Measurements from ENCODE around the gene FYB1. TPM values are rescaled to one million over a fixed set of nuclear protein-coding genes. Genes with fewer than 3 reads are reported as not detected.

FYB1 gene
- total RNA-seq, 1 donor from 2014 or later: not detected

DNA sequence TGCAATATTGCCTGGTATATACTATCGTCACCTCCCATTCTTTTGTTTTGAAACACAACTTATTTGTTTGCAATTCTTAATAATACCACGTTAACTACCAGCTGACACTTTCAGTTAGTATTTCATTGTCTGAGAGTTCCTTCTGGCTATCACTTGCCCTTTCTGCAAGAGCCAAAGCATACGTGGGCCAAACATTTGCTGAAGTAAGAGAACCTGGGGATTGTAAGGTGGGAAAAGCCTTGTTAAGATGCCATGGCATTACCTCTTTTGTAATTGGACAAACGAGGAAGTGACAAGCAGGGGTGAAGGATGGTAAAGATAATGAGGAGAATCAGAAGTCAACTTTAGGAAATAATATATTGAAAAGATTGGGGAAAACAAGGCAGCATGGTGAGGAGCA is 47.7 kb downstream of the FYB1 start:
- Mint-ChIP-seq H3K27me3 (ENCODE audit: low read depth) (no peaks in the 10 kb centered on the region), H3K9me3 (peaks cover 15% of the 10 kb centered on the region), H3K36me3 (ENCODE audit: low read depth) (no peaks in the 10 kb centered on the region), H3K27ac (ENCODE audit: unreplicated experiment) (no peak overlapping the region), H3K4me3 (no peak overlapping the region), H3K4me1 (no peaks in the 10 kb centered on the region)
- DNase-seq (ENCODE audit: low read depth, low spot score): no peak
- TF ChIP-seq CTCF (conservative IDR thresholded peaks at IDR 0.05): no peak

DNA sequence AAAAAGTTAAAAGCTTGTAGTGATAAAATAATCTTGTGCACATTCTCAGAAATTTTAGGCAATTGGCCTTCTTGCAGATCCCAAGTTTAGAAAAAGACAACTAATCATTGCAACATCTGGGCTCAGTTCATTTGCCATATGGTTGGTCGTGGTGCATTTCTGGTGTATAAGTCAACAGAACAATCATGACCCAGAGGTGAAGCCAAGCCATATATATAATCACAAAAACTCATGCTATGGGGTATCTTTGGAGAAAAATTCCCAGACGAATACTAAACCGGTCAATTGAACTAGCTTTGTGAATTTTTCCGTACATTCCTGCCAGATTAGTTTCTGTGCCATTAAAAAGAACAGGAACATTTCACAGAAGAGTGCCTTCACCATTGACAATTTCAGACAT is 50.3 kb downstream of the FYB1 start:
- H3K27me3 Mint-ChIP-seq (ENCODE audit: low read depth): no peaks in the 10 kb centered on the region

GRCh38 chr5:39167972-39168342 is 51.4 kb downstream of the FYB1 start:
- no peak overlapping the region for H3K4me3 Mint-ChIP-seq
- H3K9me3 Mint-ChIP-seq: peaks cover 5% of the 10 kb centered on the region
- H3K27ac Mint-ChIP-seq (ENCODE audit: unreplicated experiment): no peak overlapping the region
- no peaks in the 10 kb centered on the region for H3K27me3 Mint-ChIP-seq (ENCODE audit: low read depth)
- no peaks in the 10 kb centered on the region for H3K4me1 Mint-ChIP-seq
- H3K36me3 Mint-ChIP-seq (ENCODE audit: low read depth): no peaks in the 10 kb centered on the region
- no peak for TF ChIP-seq CTCF (conservative IDR thresholded peaks at IDR 0.05)
- no peak for DNase-seq (ENCODE audit: low read depth, low spot score)

More for the DNA sequence above, 50.3 kb downstream of the FYB1 start:
- no peak for DNase-seq (ENCODE audit: low read depth, low spot score)
- H3K4me1 Mint-ChIP-seq: no peaks in the 10 kb centered on the region
- H3K27ac Mint-ChIP-seq (ENCODE audit: unreplicated experiment): no peak overlapping the region
- H3K9me3 Mint-ChIP-seq: peaks cover 12% of the 10 kb centered on the region
- no peak overlapping the region for H3K4me3 Mint-ChIP-seq
- H3K36me3 Mint-ChIP-seq (ENCODE audit: low read depth): no peaks in the 10 kb centered on the region
- TF ChIP-seq CTCF (conservative IDR thresholded peaks at IDR 0.05): no peak

DNA sequence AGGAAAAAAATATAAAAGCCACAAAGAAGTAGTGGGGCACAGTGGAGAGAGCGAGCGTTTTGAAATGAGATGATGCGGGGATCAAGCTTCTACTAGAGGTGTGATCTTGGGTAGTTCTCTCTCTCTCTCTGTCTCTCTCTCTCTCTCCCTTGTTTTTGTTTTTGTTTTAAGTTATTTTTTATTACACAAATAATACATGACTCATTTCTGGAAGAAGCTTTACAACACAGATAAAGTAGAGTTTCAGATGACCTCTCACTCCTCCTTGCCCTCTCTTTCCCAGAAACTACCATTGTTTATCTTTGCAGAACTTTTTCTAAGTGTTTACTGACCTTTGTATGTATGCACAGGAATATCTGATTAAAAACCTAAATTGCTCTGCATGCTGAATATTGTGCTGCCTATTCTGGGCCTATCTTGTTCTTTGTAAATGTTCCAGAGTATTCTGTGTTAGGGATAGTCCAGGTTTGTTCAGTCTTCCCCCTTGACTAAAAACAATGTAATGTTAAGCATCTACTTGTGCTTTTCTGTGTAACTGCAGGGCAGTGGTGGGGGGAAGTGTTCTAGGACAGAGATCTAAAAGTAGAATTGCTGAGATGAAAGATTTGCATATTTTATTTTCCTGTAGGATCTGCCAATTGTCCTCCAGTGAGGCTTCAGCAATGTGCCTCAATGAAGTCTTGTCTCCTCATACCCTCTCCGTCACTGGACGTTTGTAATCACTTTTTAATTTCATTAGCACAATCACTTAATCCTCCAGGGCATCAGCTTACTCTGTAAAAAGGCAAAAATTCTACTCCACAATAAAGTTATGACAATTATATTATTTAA is 52.0 kb downstream of the FYB1 start:
- H3K9me3 Mint-ChIP-seq: peaks cover 3% of the 10 kb centered on the region

More for the DNA sequence above, 52.0 kb downstream of the FYB1 start:
- DNase-seq (ENCODE audit: low read depth, low spot score): no peak
- TF ChIP-seq CTCF (conservative IDR thresholded peaks at IDR 0.05): no peak
- no peak overlapping the region for H3K27ac Mint-ChIP-seq (ENCODE audit: unreplicated experiment)
- H3K4me3 Mint-ChIP-seq: no peak overlapping the region
- no peaks in the 10 kb centered on the region for H3K27me3 Mint-ChIP-seq (ENCODE audit: low read depth)
- no peaks in the 10 kb centered on the region for H3K36me3 Mint-ChIP-seq (ENCODE audit: low read depth)
- no peaks in the 10 kb centered on the region for H3K4me1 Mint-ChIP-seq
